Mucosa of descending colon (tissue), 3 donors: ENCODE results near the gene AADACL4. TPM values are rescaled to one million over a fixed set of nuclear protein-coding genes. Genes with fewer than 3 reads are reported as not detected.

Experiments
- ATAC-seq: fragments of 200-7000 bp; cut with Tn5 transposase; one replicate; pipeline ENCODE4 v1.9.1; 2020; ENCODE audit warnings: mild to moderate bottlenecking, moderate library complexity
- DNase-seq, 3 donors: peaks; one replicate each; pipeline ENCODE4 v3.0.0-alpha.2; 2020
- H3K36me3 ChIP-seq: fragments of 200-600 bp; one replicate; pipeline ENCODE4 v1.8.0; 2021; ENCODE audit warnings: low read depth, mild to moderate bottlenecking
- H3K4me1 ChIP-seq: fragments of 200-600 bp; one replicate; pipeline ENCODE4 v1.8.0; 2021; ENCODE audit warnings: low read depth, mild to moderate bottlenecking
- H3K4me3 ChIP-seq: fragments of 200-600 bp; one replicate; pipeline ENCODE4 v1.8.0; 2021; ENCODE audit warnings: mild to moderate bottlenecking
- H3K9me3 ChIP-seq: fragments of 200-600 bp; one replicate; pipeline ENCODE4 v1.8.0; 2021; ENCODE audit warnings: mild to moderate bottlenecking
- CTCF ChIP-seq: fragments of 200-600 bp; IDR thresholded peaks from one replicate; pipeline ENCODE4 v1.8.0; 2022; ENCODE audit warnings: antibody characterized with exemption, mild to moderate bottlenecking
- intact Hi-C, 2 donors: fragments of 100-400 bp; cut with DNase I in 1 of 2; cut with micrococcal nuclease in 1 of 2; formaldehyde crosslinking; loops; one replicate each; pipeline versions ENCODE4 v1.11.0 to v1.11.1; 2022; cut with DNase I, micrococcal nuclease
- total RNA-seq, 3 donors: library from RNA; stranded (reverse); fragmentation: NEBNext Ultra II Directional in 2 of 3; extraction: Animal tissue kit (Norgen Biotek cat#: 25700) in 2 of 3; gene quantifications; one replicate each; pipeline versions ENCODE4 v1.2.1 to v1.2.4, GENCODE V29; 2021 to 2023
- donor health status: DM: no; HTN: no; CAD: no; lungs with moderate emphysema.
- donor health status: DM: no; HTN: no; CAD: no.
- donor health status: DM: no; HTN: yes; CAD: no.

The AADACL4 gene
- total RNA-seq, 3 donors from 2014 or later = not detected

DNA sequence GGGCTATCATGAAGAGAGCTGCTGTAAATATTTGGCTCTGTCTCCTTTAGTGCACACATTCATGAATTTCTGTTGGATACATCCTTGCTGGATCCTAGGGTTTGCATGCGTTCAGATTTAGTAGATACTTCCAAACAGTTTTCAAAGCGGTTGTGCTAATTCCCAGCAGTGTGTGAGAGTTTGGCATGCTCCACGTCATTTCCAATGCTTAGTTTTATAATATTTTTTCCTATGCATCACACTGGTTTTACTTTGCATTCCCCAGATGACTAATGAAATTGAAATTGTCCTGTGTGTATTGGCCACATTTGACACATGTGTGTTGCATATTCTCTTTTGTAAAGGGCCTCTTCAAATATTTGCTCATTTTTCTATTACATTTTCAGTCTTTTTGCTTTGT, 53.5 kb downstream of the AADACL4 start:
- no peaks in the 10 kb centered on the region for H3K9me3 ChIP-seq
- H3K4me1 ChIP-seq = no peaks in the 10 kb centered on the region
- DNase-seq (no peak), ATAC-seq (no peak)
- H3K4me3 ChIP-seq = no peak overlapping the region
- intact Hi-C loops = no loop called here
- no peak for TF ChIP-seq CTCF
- H3K36me3 ChIP-seq = no peaks in the 10 kb centered on the region

DNA sequence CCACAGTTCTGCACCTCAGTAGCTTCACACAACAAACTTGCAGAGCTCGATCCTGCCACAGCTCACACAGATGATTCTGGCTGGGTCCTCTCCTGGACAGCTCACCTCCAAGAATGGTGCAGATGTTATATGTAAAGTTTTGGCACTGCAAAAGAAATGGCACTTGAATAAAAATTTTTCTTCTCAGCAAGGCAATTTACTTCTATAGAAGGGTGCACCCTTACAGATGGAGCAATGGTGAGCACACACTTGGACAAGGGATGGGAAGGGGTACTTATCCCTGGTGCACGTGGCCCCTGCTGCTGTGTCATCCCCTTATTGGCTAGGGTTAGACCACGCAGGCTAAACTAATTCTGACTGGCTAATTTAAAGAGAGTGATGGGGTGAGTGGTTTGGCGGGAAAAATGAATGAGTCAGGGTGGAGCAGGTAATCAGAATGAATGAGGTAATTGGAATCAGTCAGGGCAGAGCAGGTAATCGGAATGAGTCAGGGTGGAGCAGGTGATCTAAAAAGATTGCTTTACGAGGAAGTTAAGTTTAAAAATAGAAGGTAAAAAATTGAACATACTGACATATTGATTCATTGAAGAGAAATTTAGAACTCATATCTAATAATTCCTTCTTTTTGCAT, 60.1 kb downstream of the AADACL4 start:
- DNase-seq = no peak
- Histone ChIP-seq H3K36me3 (no peaks in the 10 kb centered on the region), H3K9me3 (peaks cover 8% of the 10 kb centered on the region), H3K4me1 (no peaks in the 10 kb centered on the region), H3K4me3 (no peak overlapping the region)
- TF ChIP-seq CTCF = no peak
- intact Hi-C loops = no loop called here
- no peak for ATAC-seq

DNA sequence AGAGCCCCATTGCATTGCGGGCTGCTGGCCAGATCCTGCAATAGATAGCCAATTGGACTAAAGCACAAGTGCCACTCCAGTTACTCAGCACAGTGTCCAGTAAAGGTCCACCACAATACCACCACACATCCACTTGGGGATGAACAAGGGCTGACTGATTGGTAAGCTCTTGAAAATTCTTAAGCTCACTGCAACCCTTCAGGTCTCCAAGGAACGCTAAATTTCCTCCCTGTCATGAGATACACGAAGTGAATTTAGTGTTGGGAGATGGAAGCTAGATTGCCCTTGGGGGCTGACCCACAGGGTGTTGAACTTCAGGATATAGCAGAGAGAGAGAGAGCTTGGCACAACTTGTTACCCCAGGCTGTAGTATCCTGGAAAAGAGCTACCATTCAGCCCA, 62.2 kb downstream of the AADACL4 start:
- ATAC-seq = no peak
- Histone ChIP-seq H3K4me3 (no peak overlapping the region), H3K4me1 (no peaks in the 10 kb centered on the region), H3K36me3 (no peaks in the 10 kb centered on the region), H3K9me3 (peaks cover 8% of the 10 kb centered on the region)
- no peak for TF ChIP-seq CTCF
- intact Hi-C loops = no loop called here
- DNase-seq = no peak

GRCh38 chr1:12708396-12709090, 64.7 kb downstream of the AADACL4 start:
- Histone ChIP-seq H3K4me1 (no peaks in the 10 kb centered on the region), H3K36me3 (no peaks in the 10 kb centered on the region), H3K4me3 (no peak overlapping the region), H3K9me3 (peaks cover 5% of the 10 kb centered on the region)
- DNase-seq = peak in 1 of 3 donors; percentile 4
- no peak for ATAC-seq
- intact Hi-C loops = no loop called here
- TF ChIP-seq CTCF = no peak

DNA sequence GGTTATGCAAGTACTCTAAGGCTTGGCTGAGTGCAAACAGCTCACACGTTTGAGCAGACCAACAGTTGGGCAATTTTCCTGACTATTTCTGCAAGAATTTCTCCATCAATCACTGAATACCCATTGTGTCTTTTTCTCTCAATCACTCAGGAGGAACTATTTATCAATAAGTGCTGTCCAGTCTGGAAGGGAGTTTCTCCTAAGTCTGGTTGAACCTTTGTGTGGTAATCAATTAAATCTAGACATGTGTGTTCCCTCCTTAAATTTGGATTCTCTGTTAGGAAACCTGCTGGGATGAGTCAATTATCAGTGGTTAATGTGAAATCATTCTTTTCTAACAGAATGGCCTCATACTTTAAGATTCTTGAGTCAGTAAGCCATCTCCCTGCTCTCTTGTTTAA, 65.2 kb downstream of the AADACL4 start:
- ATAC-seq (no peak), DNase-seq (no peak)
- Histone ChIP-seq H3K4me1 (no peaks in the 10 kb centered on the region), H3K36me3 (no peaks in the 10 kb centered on the region), H3K4me3 (no peak overlapping the region), H3K9me3 (no peaks in the 10 kb centered on the region)
- no peak for TF ChIP-seq CTCF
- intact Hi-C loops = no loop called here
